Activated CD4-positive, alpha-beta T cell treated with anti-CD3 and anti-CD28 coated beads, Interleukin-2, amount 50 U/mL, for 16 hours (primary cell): ENCODE measurements around the gene ASAP2.
A peak's percentile ranks its signal among the peaks of the same experiment; 100 is the strongest.

Experiments
- DNase-seq: peaks from one replicate; pipeline ENCODE4 v3.0.0-alpha.2; 2020

Gene ASAP2

GRCh38 chr2:9205963-9206948, at the start of gene ASAP2:
Gene ASAP2, plus strand, starts transcription at chr2:9206812. Its CDS starts 293 bp downstream, at chr2:9207105.
- DNase-seq: peak; percentile 46

GRCh38 chr2:9158786-9159779, 47.5 kb upstream of the ASAP2 start:
- DNase-seq: no peak

- no peak for DNase-seq
These were observed 45.9 kb upstream of the ASAP2 start for GRCh38 chr2:9160732-9161131.

- DNase-seq: no peak
These were observed 43.8 kb upstream of the ASAP2 start for GRCh38 chr2:9162841-9163240.

GRCh38 chr2:9163306-9164111, 43.1 kb upstream of the ASAP2 start:
- DNase-seq: no peak

GRCh38 chr2:9164112-9164608, 42.5 kb upstream of the ASAP2 start:
- DNase-seq: no peak

- DNase-seq: no peak
These were observed 41.0 kb upstream of the ASAP2 start for GRCh38 chr2:9165625-9166024.

- DNase-seq: no peak
These were observed 39.8 kb upstream of the ASAP2 start for GRCh38 chr2:9166579-9167377.

GRCh38 chr2:9167718-9168657, 38.6 kb upstream of the ASAP2 start:
- DNase-seq: no peak

- DNase-seq: no peak
These were observed 37.8 kb upstream of the ASAP2 start for GRCh38 chr2:9168821-9169221.

GRCh38 chr2:9169349-9170107, 37.1 kb upstream of the ASAP2 start:
- DNase-seq: no peak

- no peak for DNase-seq
These were observed 36.0 kb upstream of the ASAP2 start for GRCh38 chr2:9170458-9171130.

- no peak for DNase-seq
These were observed 31.7 kb upstream of the ASAP2 start for GRCh38 chr2:9174771-9175437.

GRCh38 chr2:9178110-9178903, 28.3 kb upstream of the ASAP2 start:
- no peak for DNase-seq

- no peak for DNase-seq
These were observed 27.6 kb upstream of the ASAP2 start for GRCh38 chr2:9178904-9179571.

- DNase-seq: no peak
These were observed 26.9 kb upstream of the ASAP2 start for GRCh38 chr2:9179572-9180201.
